Measurements from ENCODE around the gene IGFBP4. TPM values are rescaled to one million over a fixed set of nuclear protein-coding genes. Genes with fewer than 3 reads are reported as not detected.

Gene IGFBP4
- total RNA-seq, 4 donors from 2014 or later, result 35.1 to 90.4 (median 39.6) TPM

DNA sequence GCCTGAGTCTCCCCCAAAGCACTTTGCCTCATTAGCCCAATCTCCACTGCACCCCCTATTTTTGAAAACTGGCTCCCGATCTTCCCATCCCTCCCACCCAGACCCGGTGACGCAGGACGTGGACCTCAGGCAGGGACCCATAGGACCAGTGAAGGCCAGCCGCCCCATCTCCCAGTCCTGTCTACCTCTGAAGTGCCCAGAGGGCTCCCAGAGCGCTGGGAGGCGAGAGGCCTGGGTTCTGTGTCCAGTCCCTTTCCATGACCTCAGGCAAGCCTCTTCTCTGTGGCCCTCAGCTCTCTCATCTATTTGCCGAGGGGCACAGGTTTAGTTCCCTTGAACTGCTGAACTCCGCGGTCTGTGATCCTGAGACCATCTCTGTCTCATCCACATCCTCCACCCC is 57.5 kb downstream of the IGFBP4 start:
- 31 to 62% methylated on average over 10 of the region's 10 CpGs for WGBS, 2 donors
- peak in 1 of 2 donors; percentile 82 for DNase-seq (ENCODE audit: low spot score in 2 of 2)
- no peak for TF ChIP-seq POLR2A (IDR thresholded peaks at IDR 0.05)
- TF ChIP-seq, protein P1, sequence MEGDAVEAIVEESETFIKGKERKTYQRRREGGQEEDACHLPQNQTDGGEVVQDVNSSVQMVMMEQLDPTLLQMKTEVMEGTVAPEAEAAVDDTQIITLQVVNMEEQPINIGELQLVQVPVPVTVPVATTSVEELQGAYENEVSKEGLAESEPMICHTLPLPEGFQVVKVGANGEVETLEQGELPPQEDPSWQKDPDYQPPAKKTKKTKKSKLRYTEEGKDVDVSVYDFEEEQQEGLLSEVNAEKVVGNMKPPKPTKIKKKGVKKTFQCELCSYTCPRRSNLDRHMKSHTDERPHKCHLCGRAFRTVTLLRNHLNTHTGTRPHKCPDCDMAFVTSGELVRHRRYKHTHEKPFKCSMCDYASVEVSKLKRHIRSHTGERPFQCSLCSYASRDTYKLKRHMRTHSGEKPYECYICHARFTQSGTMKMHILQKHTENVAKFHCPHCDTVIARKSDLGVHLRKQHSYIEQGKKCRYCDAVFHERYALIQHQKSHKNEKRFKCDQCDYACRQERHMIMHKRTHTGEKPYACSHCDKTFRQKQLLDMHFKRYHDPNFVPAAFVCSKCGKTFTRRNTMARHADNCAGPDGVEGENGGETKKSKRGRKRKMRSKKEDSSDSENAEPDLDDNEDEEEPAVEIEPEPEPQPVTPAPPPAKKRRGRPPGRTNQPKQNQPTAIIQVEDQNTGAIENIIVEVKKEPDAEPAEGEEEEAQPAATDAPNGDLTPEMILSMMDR (IDR thresholded peaks at IDR 0.05), result no peak
- peak overlapping the region; percentile 49 for H3K4me3 ChIP-seq (ENCODE audit: low read depth, poor library complexity, severe bottlenecking)
- intact Hi-C loops (cut with DNase I; ENCODE audit: low total_unique reads), result no loop called here

DNA sequence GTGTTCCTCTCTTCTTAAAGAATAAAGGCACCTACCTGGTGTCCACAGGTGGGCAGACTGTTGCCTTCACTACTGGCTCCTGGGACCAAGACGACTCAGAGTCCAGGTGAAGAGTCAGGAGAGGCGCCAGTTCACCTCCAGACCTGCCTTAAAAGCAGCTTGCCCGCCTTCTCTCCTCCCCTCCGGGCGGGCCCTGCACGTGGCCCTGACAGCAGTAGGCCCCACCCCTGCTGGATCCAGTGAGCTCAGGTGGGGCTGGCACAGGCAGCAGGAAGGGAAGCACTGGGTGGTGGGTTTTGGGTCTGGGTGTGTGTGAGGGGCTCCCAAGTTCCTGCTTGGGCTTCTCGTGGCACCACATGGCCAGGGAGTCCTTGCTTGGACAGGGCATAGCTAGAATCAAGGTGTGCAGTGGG is 58.3 kb downstream of the IGFBP4 start, which contains the start of gene TNS4:
Gene TNS4 (minus strand): TSS at position 125 of the 413 bp plus-strand sequence. CDS start 5,198 bp downstream, outside the sequence.
- intact Hi-C loops (cut with DNase I; ENCODE audit: low total_unique reads), result no loop called here
- peak within 1 kb of the TSS; percentile 49 for H3K4me3 ChIP-seq (ENCODE audit: low read depth, poor library complexity, severe bottlenecking)
- 51 to 57% methylated on average over 7 of the region's 7 CpGs for WGBS, 2 donors
- TF ChIP-seq, protein P1 (IDR thresholded peaks at IDR 0.05), result no peak
- TF ChIP-seq POLR2A (IDR thresholded peaks at IDR 0.05), result no peak
- DNase-seq (ENCODE audit: low spot score in 2 of 2), result peak; percentile 75 to 91

DNA sequence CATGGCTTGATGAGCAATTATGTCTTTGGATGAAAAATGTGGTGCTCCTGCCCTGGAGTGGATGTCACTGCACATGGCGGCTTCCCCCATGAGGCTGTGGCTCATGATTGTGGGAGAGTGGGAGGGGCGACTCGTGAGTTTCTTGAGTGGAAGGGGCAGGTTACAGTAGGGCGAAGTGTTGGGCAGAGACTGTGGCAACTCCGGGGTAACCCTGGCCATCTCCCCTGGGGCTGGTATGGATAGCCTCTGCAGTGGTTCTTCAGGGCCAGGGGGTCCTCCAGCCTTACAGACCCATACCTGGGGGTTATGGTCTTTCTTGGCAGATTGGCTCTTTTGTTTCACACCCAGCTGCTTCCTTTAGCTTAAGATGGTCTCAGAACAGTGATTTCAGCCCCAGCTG is 59.5 kb downstream of the IGFBP4 start:
- no peak for TF ChIP-seq POLR2A (IDR thresholded peaks at IDR 0.05)
- TF ChIP-seq, protein P1 (IDR thresholded peaks at IDR 0.05), result no peak
- intact Hi-C loops (cut with DNase I; ENCODE audit: low total_unique reads), result no loop called here
- WGBS, 2 donors, result 98 to 99% methylated on average over 5 of the region's 5 CpGs
- H3K4me3 ChIP-seq (ENCODE audit: low read depth, poor library complexity, severe bottlenecking), result no peak overlapping the region
- peak in 1 of 2 donors; percentile 79 for DNase-seq (ENCODE audit: low spot score in 2 of 2)

DNA sequence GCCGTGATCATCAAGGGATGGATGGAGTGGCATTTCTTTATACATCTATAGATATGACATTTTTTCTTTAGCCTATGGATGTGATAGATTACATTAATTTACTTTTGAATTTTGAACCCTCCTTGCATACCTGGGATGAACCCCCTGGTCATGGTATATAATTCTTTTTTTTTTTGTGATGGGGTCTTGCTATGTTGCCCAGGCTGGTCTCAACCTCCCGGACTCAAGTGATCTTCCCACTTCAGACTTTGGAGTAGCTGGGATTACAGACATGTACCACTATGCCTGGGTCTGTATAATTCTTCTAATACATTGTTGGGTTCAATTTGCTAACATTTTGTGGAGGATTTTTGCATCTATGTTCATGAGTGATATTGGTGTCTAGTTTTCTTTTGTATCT is 59.9 kb downstream of the IGFBP4 start:
- TF ChIP-seq, protein P1 (IDR thresholded peaks at IDR 0.05), result no peak
- TF ChIP-seq POLR2A (IDR thresholded peaks at IDR 0.05), result no peak
- no peak overlapping the region for H3K4me3 ChIP-seq (ENCODE audit: low read depth, poor library complexity, severe bottlenecking)
- no peak for DNase-seq (ENCODE audit: low spot score in 2 of 2)
- WGBS, 2 donors, result 99 to 100% methylated on average over 2 of the region's 2 CpGs
- intact Hi-C loops (cut with DNase I; ENCODE audit: low total_unique reads), result no loop called here

- H3K4me3 ChIP-seq (ENCODE audit: low read depth, poor library complexity, severe bottlenecking), result no peak overlapping the region
- 80 to 86% methylated on average over 5 of the region's 5 CpGs for WGBS, 2 donors
- intact Hi-C loops (cut with DNase I; ENCODE audit: low total_unique reads), result no loop called here
- TF ChIP-seq, protein P1 (IDR thresholded peaks at IDR 0.05), result no peak
- no peak for TF ChIP-seq POLR2A (IDR thresholded peaks at IDR 0.05)
- DNase-seq (ENCODE audit: low spot score in 2 of 2), result no peak
These were observed 63.5 kb downstream of the IGFBP4 start for GRCh38 chr17:40506786-40507185.

Other genes with a start within 250 kb of the IGFBP4 start
- gene WIPF2, start 224.1 kb upstream of the IGFBP4 start, total RNA-seq, result 10 to 100 TPM; 14.5 to 24.3 (median 18.5) TPM
- 1 to 10 TPM in 2 of 4 donors, under 1 TPM in 2; 0.42 to 1.6 (median 1.0) TPM for gene CDC6, start 155.6 kb upstream of the IGFBP4 start, total RNA-seq
- 10 to 100 TPM; 18.1 to 38.0 (median 25.2) TPM for gene RARA, start 134.3 kb upstream of the IGFBP4 start, total RNA-seq
- not detected for gene GJD3, start 78.7 kb upstream of the IGFBP4 start, total RNA-seq
- 10 to 100 TPM in 1 of 4 donors, 1 to 10 TPM in 3; 5.7 to 11.9 (median 8.2) TPM for gene TOP2A, start 25.6 kb upstream of the IGFBP4 start, total RNA-seq
- gene TNS4, start 58.2 kb downstream of the IGFBP4 start, total RNA-seq, result 1,000 to 10,000 TPM in 1 of 4 donors, 100 to 1,000 TPM in 3; 413 to 1,865 (median 485) TPM
- 1 to 10 TPM in 1 of 4 donors, under 1 TPM in 1, not detected in 2; 0.21 to 1.2 TPM for gene CCR7, start 122.0 kb downstream of the IGFBP4 start, total RNA-seq
- 10 to 100 TPM; 63.2 to 77.2 (median 67.6) TPM for gene SMARCE1, start 204.4 kb downstream of the IGFBP4 start, total RNA-seq
- under 1 TPM in 2 of 4 donors, not detected in 2; 0.13 to 0.19 TPM for gene KRT222, start 221.7 kb downstream of the IGFBP4 start, total RNA-seq

Data from lower leg skin (tissue), 4 donors.